HUES48 (cell line): Measurements from ENCODE around the gene CARD19.

Source experiments
- H3K27ac ChIP-seq: one replicate; pipeline ENCODE4 v1.7.0; 2013; ENCODE audit warnings: low read depth, low read length, inconsistent platforms
- H3K27me3 ChIP-seq: 2 replicates; pipeline ENCODE4 v1.6.1; 2013; ENCODE audit warnings: mild to moderate bottlenecking, low read length; ENCODE audit not compliant: control insufficient read depth, insufficient read depth
- H3K36me3 ChIP-seq: 2 replicates; pipeline ENCODE4 v1.6.1; 2013; ENCODE audit warnings: low read length; ENCODE audit not compliant: control insufficient read depth, insufficient read depth
- H3K4me1 ChIP-seq: 2 replicates; pipeline ENCODE4 v1.6.1; 2013; ENCODE audit warnings: mild to moderate bottlenecking, low read length; ENCODE audit not compliant: control insufficient read depth, insufficient read depth
- H3K4me3 ChIP-seq: 2 replicates; pipeline ENCODE4 v1.5.1; 2013; ENCODE audit warnings: mild to moderate bottlenecking, low read depth, low read length
- H3K9ac ChIP-seq: 2 replicates; pipeline ENCODE4 v1.6.1; 2013; ENCODE audit warnings: mild to moderate bottlenecking, low read depth, low read length, moderate library complexity
- H3K9me3 ChIP-seq: 2 replicates; pipeline ENCODE4 v1.6.1; 2013; ENCODE audit warnings: low read length; ENCODE audit not compliant: control insufficient read depth, insufficient read depth

Gene CARD19

GRCh38 chr9:93066978-93067603, 28.9 kb upstream of the CARD19 start:
- Histone ChIP-seq H3K4me3 (no peak overlapping the region), H3K27ac (no peak overlapping the region), H3K9ac (no peak overlapping the region), H3K27me3 (no peaks in the 10 kb centered on the region), H3K9me3 (no peaks in the 10 kb centered on the region), H3K4me1 (no peaks in the 10 kb centered on the region; the same call in 1 of the 2 replicates), H3K36me3 (no peaks in the 10 kb centered on the region)

DNA sequence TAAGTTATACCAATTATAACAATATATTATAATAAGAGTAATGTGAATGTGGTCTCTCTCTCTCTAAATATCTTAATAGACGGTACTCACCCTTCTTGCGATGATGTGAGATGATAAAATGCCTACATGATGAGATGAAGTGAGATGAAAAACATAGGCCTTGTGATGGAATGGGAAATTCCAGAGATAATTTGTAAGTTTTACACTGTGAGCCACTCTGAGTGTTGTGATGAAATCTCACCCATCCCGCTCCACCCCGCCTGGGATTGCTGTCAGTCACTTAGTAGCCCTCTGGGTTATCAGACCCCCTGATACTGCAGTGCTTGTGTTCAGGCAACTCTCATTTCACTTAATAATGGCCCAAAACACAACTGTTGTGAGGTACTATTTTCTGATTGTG, 27.1 kb upstream of the CARD19 start:
- Histone ChIP-seq H3K9ac (no peak overlapping the region), H3K27ac (no peak overlapping the region), H3K9me3 (no peaks in the 10 kb centered on the region), H3K4me3 (no peak overlapping the region), H3K27me3 (no peaks in the 10 kb centered on the region), H3K36me3 (no peaks in the 10 kb centered on the region), H3K4me1 (no peaks in the 10 kb centered on the region)

GRCh38 chr9:93071464-93071863, 24.6 kb upstream of the CARD19 start:
- Histone ChIP-seq H3K27me3 (no peaks in the 10 kb centered on the region), H3K4me3 (no peak overlapping the region), H3K27ac (no peak overlapping the region), H3K4me1 (no peaks in the 10 kb centered on the region), H3K9ac (no peak overlapping the region), H3K9me3 (no peaks in the 10 kb centered on the region), H3K36me3 (no peaks in the 10 kb centered on the region)

DNA sequence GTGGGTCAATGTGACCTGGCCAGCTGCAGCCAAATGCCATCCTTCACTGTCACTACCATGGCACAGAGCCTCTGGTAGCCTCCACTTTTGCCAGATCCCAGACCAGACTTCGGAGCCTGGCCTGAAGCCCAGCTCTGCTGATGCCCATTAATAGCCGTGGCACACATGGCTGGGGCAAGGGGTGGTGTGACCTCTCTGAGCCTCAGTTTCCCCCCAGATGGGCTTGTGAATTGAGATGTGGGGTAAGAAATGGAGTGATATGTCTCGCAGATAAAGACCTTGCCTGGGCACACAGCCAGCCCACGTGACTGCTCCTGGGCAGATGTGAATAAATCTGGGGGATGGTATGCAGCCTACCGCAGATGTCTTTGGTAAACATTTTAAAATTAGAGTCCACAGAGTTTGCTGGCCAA, 23.6 kb upstream of the CARD19 start:
- Histone ChIP-seq H3K4me1 (no peaks in the 10 kb centered on the region), H3K9me3 (no peaks in the 10 kb centered on the region), H3K4me3 (no peak overlapping the region), H3K27ac (no peak overlapping the region), H3K27me3 (no peaks in the 10 kb centered on the region), H3K36me3 (no peaks in the 10 kb centered on the region), H3K9ac (no peak overlapping the region)

DNA sequence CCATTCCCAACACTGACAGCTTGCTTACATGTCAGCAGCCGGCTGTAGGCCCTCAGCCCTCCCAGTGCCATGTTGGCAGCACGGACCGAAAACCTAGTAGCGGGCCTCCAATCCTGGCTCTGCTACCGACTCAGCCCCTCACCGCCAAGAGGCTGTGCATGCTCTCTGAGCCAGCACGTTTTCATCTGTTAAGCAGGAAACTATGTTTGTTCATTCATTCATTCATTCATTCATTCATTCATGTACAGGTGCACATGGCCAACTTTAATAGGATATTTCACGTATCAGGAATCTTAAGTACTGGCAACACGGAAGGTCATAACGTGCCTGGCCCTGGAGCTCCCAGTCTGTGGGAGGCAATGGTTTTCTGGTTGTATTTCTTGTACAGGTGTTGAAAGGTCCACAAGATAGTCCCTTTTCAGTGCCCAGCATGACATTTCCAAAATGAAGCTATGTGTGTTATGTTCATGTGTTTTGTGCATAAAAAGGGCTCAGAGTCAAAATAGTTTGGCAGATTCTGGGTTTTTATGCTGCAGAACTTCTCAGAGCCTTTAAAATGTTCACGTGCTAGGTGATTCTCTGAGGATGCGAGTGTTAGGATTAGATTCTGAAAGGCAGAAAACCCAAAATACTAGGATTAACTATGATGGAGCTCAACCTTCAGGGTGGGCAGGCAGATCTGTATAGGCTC, 19.8 kb upstream of the CARD19 start:
- Histone ChIP-seq H3K27ac (no peak overlapping the region), H3K27me3 (no peaks in the 10 kb centered on the region), H3K9ac (no peak overlapping the region), H3K4me3 (no peak overlapping the region), H3K4me1 (no peaks in the 10 kb centered on the region), H3K36me3 (no peaks in the 10 kb centered on the region), H3K9me3 (no peaks in the 10 kb centered on the region)

GRCh38 chr9:93076792-93077128, 19.3 kb upstream of the CARD19 start:
- no peaks in the 10 kb centered on the region for H3K9me3 ChIP-seq
- H3K9ac ChIP-seq = no peak overlapping the region
- H3K36me3 ChIP-seq = no peaks in the 10 kb centered on the region
- H3K27me3 ChIP-seq = no peaks in the 10 kb centered on the region
- no peak overlapping the region for H3K27ac ChIP-seq
- no peak overlapping the region for H3K4me3 ChIP-seq
- no peaks in the 10 kb centered on the region for H3K4me1 ChIP-seq

DNA sequence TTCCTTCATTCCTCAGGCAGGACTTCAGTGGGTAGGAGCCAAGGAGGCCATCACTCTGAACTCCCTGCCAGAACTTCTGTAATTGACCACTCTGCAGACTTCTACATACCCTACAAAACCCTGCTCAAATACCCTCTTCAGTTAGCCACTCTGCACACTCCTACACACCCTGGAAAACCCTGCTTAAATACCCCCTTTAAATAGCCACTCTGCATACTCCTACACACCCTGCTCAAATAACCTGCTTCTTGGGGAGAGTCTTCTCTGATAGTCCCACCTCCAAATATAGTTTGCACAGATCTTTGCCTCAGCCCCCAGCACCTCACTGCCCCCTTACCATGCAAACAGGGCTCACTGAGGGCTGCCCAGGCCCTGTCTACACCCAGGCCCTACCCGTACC, 18.6 kb upstream of the CARD19 start:
- Histone ChIP-seq H3K36me3 (no peaks in the 10 kb centered on the region), H3K27ac (no peak overlapping the region), H3K4me1 (no peaks in the 10 kb centered on the region), H3K4me3 (no peak overlapping the region), H3K27me3 (no peaks in the 10 kb centered on the region), H3K9ac (no peak overlapping the region), H3K9me3 (no peaks in the 10 kb centered on the region)

DNA sequence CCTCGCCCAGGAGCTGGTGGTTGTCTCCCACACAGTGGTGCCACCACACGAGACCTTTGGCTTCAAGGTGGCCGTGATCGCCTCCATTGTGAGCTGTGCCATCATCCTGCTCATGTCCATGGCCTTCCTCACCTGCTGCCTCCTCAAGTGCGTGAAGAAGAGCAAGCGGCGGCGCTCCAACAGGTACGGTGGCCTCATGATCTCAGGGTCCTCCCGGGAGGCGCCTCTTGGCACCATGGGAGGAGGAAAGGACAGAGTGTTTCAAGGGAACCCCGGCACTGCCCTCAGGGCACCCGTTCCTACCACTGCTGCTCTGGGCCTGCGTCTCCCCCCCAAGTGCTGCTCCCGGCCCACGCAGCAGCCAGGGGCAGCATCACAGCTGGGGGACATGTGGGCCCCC, 18.2 kb upstream of the CARD19 start:
- no peak overlapping the region for H3K4me3 ChIP-seq
- no peaks in the 10 kb centered on the region for H3K27me3 ChIP-seq
- H3K36me3 ChIP-seq = no peaks in the 10 kb centered on the region
- no peaks in the 10 kb centered on the region for H3K9me3 ChIP-seq
- no peak overlapping the region for H3K9ac ChIP-seq
- no peaks in the 10 kb centered on the region for H3K4me1 ChIP-seq
- H3K27ac ChIP-seq = no peak overlapping the region

GRCh38 chr9:93079371-93079770, 16.6 kb upstream of the CARD19 start:
- Histone ChIP-seq H3K4me3 (no peak overlapping the region), H3K9me3 (no peaks in the 10 kb centered on the region), H3K27me3 (no peaks in the 10 kb centered on the region), H3K36me3 (no peaks in the 10 kb centered on the region), H3K9ac (no peak overlapping the region), H3K27ac (no peak overlapping the region), H3K4me1 (no peaks in the 10 kb centered on the region)

GRCh38 chr9:93080406-93080805, 15.6 kb upstream of the CARD19 start:
- no peaks in the 10 kb centered on the region for H3K9me3 ChIP-seq
- H3K4me1 ChIP-seq = no peaks in the 10 kb centered on the region
- no peak overlapping the region for H3K27ac ChIP-seq
- H3K9ac ChIP-seq = no peak overlapping the region
- no peaks in the 10 kb centered on the region for H3K36me3 ChIP-seq
- H3K27me3 ChIP-seq = no peaks in the 10 kb centered on the region
- H3K4me3 ChIP-seq = no peak overlapping the region

DNA sequence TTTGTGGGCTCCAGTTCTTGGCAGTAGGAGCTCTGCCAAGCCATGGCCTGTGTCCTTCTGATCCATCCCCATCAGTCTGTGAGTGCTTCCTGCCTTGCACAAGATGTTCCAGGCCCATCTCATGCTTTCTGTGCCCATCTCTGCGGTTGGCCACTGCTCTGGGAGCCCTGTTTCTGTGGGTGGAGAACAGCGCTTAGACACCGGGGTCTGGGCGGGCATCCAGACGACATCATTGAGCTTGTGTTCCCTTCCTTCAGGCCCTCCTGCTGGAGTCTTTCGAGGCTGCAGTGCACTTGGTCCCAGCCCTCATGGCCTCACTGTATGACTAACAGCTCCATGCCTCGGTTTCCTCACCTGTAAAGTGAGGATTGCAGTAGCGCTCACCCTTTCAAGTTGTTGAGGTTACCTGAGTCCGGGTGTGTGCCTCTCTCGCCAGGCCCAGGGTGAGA, 14.9 kb upstream of the CARD19 start:
- Histone ChIP-seq H3K27ac (no peak overlapping the region), H3K36me3 (no peaks in the 10 kb centered on the region), H3K4me3 (no peak overlapping the region), H3K9me3 (no peaks in the 10 kb centered on the region), H3K4me1 (no peaks in the 10 kb centered on the region), H3K9ac (no peak overlapping the region), H3K27me3 (no peaks in the 10 kb centered on the region)
